ENCODE data around the gene WDR89. TPM values are rescaled to one million over a fixed set of nuclear protein-coding genes. Genes with fewer than 3 reads are reported as not detected.
"Not testable (repeated sequence)": the region's sequence is repeated elsewhere in the genome, so short reads cannot be mapped to it uniquely, and the experiment has no call there.

WDR89 gene
- total RNA-seq, 1 donor from 2014 or later = 6.3 TPM

- Histone ChIP-seq H3K27ac (replicated peaks) (no peak overlapping the region), H3K27me3 (ENCODE audit: low read depth) (no peaks in the 10 kb centered on the region), H3K9me3 (replicated peaks) (no peaks in the 10 kb centered on the region), H3K36me3 (peaks cover 7% of the 10 kb centered on the region), H3K4me3 (no peak overlapping the region), H3K4me1 (no peaks in the 10 kb centered on the region)
- intact Hi-C loops (cut with micrococcal nuclease) = no loop called here
- DNase-seq = no peak
- no peak for TF ChIP-seq CTCF (IDR thresholded peaks at IDR 0.05; ENCODE audit: borderline replicate concordance)
Measured at GRCh38 chr14:63662776-63663175, 21.1 kb upstream of the WDR89 start.

- H3K9me3 ChIP-seq (replicated peaks); H3K4me3 ChIP-seq; H3K27me3 ChIP-seq (ENCODE audit: low read depth); intact Hi-C loops (cut with micrococcal nuclease); H3K27ac ChIP-seq (replicated peaks); H3K36me3 ChIP-seq; H3K4me1 ChIP-seq; DNase-seq: not testable (repeated sequence)
Measured at GRCh38 chr14:63661881-63662280, 20.2 kb upstream of the WDR89 start.

DNA sequence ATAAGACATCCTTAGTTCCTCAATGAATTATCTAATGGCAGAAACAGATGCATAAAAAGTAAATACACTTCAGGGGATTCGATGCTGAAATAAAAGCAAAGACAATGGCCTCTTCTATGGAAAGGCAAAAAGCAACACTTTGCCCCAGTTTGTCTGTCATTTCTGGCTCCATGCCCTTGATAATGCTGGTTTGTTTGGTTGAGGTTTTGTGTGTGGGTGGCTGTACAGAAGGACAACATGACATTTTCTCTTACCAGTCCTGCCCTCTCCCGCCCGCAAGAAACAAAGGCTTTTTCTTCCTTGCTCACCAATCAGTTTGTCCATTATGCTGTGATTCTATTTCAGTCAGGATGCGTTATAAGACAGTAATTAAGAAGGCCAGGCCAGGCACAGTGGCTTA lies 18.1 kb upstream of the WDR89 start:
- peaks cover 7% of the 10 kb centered on the region for H3K36me3 ChIP-seq
- no peak overlapping the region for H3K27ac ChIP-seq (replicated peaks)
- TF ChIP-seq CTCF (IDR thresholded peaks at IDR 0.05; ENCODE audit: borderline replicate concordance) = no peak
- no peaks in the 10 kb centered on the region for H3K9me3 ChIP-seq (replicated peaks)
- DNase-seq = no peak
- H3K27me3 ChIP-seq (ENCODE audit: low read depth) = no peaks in the 10 kb centered on the region
- H3K4me1 ChIP-seq = no peaks in the 10 kb centered on the region
- H3K4me3 ChIP-seq = no peak overlapping the region
- intact Hi-C loops (cut with micrococcal nuclease) = no loop called here

DNA sequence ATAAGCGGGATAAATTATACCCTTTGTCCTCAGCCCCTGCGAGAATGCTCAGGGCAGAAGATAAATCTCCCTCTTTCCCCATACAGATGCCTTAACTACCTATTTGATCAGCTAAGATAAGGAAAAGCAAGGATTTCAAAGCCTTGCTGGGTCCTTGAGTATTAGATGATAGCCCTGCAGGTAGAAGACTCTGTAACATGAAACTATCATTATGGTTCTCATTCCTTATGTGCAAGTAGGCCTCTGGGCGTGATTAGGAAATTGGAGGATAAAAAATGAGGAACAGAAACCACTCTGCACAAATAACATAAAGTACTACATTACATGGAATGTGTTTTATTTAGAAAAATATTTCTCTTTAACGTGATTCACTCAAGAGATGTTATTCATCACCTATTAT lies 14.5 kb upstream of the WDR89 start:
- intact Hi-C loops (cut with micrococcal nuclease) = no loop called here
- no peak overlapping the region for H3K4me3 ChIP-seq
- no peak for DNase-seq
- H3K9me3 ChIP-seq (replicated peaks) = no peaks in the 10 kb centered on the region
- H3K4me1 ChIP-seq = no peaks in the 10 kb centered on the region
- peaks cover 7% of the 10 kb centered on the region for H3K36me3 ChIP-seq
- H3K27me3 ChIP-seq (ENCODE audit: low read depth) = no peaks in the 10 kb centered on the region
- no peak for TF ChIP-seq CTCF (IDR thresholded peaks at IDR 0.05; ENCODE audit: borderline replicate concordance)
- H3K27ac ChIP-seq (replicated peaks) = no peak overlapping the region

GRCh38 chr14:63654936-63655335 lies 13.3 kb upstream of the WDR89 start:
- no peaks in the 10 kb centered on the region for H3K27me3 ChIP-seq (ENCODE audit: low read depth)
- H3K27ac ChIP-seq (replicated peaks) = no peak overlapping the region
- DNase-seq = no peak
- intact Hi-C loops (cut with micrococcal nuclease) = no loop called here
- H3K9me3 ChIP-seq (replicated peaks) = no peaks in the 10 kb centered on the region
- H3K4me1 ChIP-seq = no peaks in the 10 kb centered on the region
- TF ChIP-seq CTCF (IDR thresholded peaks at IDR 0.05; ENCODE audit: borderline replicate concordance) = no peak
- no peak overlapping the region for H3K4me3 ChIP-seq
- peaks cover 7% of the 10 kb centered on the region for H3K36me3 ChIP-seq

- Histone ChIP-seq H3K27me3 (ENCODE audit: low read depth) (no peaks in the 10 kb centered on the region), H3K4me3 (no peak overlapping the region), H3K9me3 (replicated peaks) (no peaks in the 10 kb centered on the region), H3K36me3 (peaks cover 7% of the 10 kb centered on the region), H3K27ac (replicated peaks) (no peak overlapping the region), H3K4me1 (no peaks in the 10 kb centered on the region)
- no peak for TF ChIP-seq CTCF (IDR thresholded peaks at IDR 0.05; ENCODE audit: borderline replicate concordance)
- no peak for DNase-seq
- intact Hi-C loops (cut with micrococcal nuclease) = no loop called here
Measured at GRCh38 chr14:63654346-63654745, 12.7 kb upstream of the WDR89 start.

Data from left ventricle myocardium inferior (tissue), 1 donor.